Mammary epithelial cell (primary cell): ENCODE results near the gene PPARG.

Source experiments
- CTCF ChIP-seq, 2 donors: IDR thresholded peaks in 1 of 2; conservative IDR thresholded peaks in 1 of 2; 2 replicates each; pipeline ENCODE4 v1.5.1; 2011 to 2012; ENCODE audit warnings: inconsistent platforms in 2 of 2, low read length in 2 of 2, mild to moderate bottlenecking in 2 of 2, control low read depth in 1 of 2, low read depth in 1 of 2; ENCODE audit not compliant: insufficient read depth in 1 of 2; ENCODE audit errors: extremely low read depth in 1 of 2
- EZH2 ChIP-seq: IDR thresholded peaks from 2 replicates; pipeline ENCODE4 v1.6.1; 2012; ENCODE audit warnings: low read length, inconsistent platforms, borderline replicate concordance

DNA sequence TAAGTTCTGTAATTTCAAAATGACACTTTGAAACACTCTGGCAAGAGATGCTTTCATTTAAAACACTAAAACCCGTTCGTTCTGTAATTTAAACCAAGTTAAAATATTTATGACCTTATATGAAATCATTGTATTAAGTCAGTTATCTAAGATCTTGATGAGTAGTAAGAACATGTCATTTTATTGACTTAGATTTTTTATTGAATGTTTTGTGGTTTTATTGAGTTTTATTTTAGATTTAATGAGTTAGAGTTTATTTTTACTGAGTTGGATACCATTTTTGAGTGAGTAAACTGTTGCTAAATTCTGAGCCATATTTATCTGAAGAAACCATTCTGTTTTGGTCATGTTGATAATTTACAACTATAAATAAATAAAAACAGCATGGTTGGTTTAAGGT, 94.3 kb downstream of the PPARG start:
- TF ChIP-seq EZH2 (no peak), CTCF (conservative IDR thresholded peaks at IDR 0.05 in 1 of 2, IDR thresholded peaks at IDR 0.05 in 1 of 2; ENCODE audit: extremely low read depth in 1 of 2, insufficient read depth in 1 of 2, low read depth in 1 of 2, low read length in 2 of 2) (no peak)
